HG02943 (cell line): ENCODE measurements around the gene RIPOR1.
"Not testable (repeated sequence)": the region's sequence is repeated elsewhere in the genome, so short reads cannot be mapped to it uniquely, and the experiment has no call there.

Source experiments
- ATAC-seq: cut with Tn5 transposase; IDR thresholded peaks from one replicate; pipeline ENCODE4 v1.9.1; 2021; ENCODE audit warnings: mild to moderate bottlenecking, low read depth, moderate library complexity; ENCODE audit not compliant: unreplicated experiment

RIPOR1 gene, protein sequence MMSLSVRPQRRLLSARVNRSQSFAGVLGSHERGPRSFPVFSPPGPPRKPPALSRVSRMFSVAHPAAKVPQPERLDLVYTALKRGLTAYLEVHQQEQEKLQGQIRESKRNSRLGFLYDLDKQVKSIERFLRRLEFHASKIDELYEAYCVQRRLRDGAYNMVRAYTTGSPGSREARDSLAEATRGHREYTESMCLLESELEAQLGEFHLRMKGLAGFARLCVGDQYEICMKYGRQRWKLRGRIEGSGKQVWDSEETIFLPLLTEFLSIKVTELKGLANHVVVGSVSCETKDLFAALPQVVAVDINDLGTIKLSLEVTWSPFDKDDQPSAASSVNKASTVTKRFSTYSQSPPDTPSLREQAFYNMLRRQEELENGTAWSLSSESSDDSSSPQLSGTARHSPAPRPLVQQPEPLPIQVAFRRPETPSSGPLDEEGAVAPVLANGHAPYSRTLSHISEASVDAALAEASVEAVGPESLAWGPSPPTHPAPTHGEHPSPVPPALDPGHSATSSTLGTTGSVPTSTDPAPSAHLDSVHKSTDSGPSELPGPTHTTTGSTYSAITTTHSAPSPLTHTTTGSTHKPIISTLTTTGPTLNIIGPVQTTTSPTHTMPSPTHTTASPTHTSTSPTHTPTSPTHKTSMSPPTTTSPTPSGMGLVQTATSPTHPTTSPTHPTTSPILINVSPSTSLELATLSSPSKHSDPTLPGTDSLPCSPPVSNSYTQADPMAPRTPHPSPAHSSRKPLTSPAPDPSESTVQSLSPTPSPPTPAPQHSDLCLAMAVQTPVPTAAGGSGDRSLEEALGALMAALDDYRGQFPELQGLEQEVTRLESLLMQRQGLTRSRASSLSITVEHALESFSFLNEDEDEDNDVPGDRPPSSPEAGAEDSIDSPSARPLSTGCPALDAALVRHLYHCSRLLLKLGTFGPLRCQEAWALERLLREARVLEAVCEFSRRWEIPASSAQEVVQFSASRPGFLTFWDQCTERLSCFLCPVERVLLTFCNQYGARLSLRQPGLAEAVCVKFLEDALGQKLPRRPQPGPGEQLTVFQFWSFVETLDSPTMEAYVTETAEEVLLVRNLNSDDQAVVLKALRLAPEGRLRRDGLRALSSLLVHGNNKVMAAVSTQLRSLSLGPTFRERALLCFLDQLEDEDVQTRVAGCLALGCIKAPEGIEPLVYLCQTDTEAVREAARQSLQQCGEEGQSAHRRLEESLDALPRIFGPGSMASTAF

GRCh38 chr16:67528222-67528869 is at the start of gene RIPOR1:
RIPOR1 (plus strand) TSS chr16:67528829; CDS start chr16:67538447, 9,618 bp downstream.
- ATAC-seq: no peak

DNA sequence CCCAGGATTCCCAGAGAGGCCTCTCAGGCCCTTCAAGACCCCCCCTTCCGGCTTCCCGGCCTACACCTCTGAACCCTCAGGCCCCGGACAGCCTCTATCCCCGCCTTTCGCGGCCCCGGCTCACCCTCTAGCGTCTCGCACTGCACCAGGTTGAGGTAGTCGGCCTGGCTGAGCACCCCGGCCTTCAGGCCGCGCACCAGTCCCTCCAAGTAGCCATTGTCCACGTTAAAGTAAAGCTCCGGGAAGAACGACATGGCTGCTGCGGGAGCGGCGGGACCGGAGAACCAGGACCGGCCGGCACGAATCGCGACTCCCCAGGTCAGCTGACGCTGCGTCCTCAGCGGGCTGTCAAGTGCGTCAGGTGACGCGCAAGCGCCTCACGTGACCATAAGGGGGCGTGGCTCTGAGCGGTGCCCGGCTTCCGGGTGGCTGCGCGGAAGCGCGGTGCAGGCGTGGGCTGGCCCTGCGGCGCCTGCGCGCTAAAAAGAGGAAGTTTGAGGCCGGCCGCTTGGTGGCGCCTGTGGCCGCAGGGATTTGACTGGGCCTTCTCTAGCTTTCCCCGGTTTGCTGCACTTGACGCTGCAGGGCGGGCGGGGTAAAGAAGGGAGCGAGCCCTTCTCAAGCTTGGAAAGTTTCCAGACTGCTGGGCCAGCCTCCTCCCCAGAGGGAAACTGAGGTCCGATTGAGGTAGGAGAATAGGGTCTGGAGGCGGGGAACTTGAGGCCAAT is 47.6 kb upstream of the RIPOR1 start, which contains the start of gene ATP6V0D1:
TSS of gene ATP6V0D1 (minus strand) at position 325 of the 728 bp plus-strand sequence. CDS start at position 254, 71 bp downstream.
- peak; percentile 92 for ATAC-seq

DNA sequence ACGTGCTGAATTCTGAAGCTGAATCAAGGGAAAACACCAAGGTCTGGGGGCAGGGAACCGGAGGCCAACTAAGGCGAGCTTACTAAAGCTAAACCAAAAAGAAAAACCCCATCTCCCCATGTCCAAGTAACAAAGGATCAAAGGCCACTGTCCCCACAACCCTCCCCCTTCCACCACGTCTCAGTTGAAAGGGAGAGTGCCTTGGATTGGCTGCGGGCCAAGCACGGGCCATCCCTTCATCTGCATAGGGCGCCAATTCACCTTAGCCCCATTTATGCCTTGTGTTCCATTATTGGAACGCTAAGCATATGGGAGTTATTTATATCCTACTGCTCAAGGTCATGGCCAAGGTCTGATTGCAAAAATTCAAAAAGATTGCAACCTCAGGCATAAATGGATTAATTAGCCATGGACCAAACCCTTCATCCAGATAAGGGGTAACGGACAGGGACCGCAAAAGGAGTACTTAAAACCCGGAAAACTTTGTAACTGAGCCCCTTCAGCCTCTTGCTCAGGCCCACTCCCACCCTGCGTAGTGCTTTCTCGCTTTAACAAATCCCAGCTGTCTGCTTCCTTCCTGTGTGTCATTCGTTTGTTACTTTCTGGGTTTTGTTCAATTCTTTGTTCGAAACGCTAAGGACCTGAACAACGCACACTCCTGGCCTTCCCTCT is 46.9 kb upstream of the RIPOR1 start:
- peak; percentile 14 for ATAC-seq

DNA sequence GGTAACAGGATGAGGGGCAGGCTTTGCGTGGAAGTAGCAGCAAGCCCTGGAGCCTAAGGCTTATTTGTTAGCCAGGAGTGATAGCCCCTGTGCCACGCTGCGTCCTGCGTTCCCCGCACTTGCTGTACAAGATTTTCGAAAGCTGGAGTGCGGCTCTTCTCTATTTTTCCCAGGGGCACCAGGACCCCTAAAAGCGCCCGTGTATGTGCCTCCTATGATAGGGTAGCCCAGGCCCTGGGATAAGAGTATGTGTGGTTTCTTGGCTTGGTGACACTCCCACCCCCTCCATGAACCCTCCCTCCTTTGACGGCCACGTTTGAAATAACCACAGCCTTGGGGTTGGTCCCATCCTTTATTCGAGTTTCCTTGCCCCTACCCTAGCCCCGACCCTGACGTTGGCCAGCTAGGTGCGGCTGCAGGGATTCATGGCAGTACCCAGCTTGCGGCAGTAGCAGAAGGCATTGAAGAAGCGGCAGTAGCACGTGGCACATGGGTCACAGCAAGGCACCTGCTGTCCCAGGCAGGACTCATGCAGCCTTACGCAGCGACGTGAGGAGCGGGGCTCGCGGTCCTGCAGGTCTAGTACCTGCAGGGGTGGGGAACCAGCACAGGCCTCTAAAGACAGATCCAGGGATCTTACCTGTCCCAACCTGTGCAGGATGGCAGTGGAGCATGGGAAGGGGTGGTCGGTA is 46.2 kb upstream of the RIPOR1 start:
- ATAC-seq: no peak

GRCh38 chr16:67483150-67483549 is 45.5 kb upstream of the RIPOR1 start, which contains the start of gene AGRP:
AGRP (minus strand) TSS chr16:67483547; CDS start chr16:67483398, 149 bp downstream.
- ATAC-seq: no peak

- ATAC-seq: no peak
Observed at GRCh38 chr16:67483731-67484525, 44.7 kb upstream of the RIPOR1 start.

DNA sequence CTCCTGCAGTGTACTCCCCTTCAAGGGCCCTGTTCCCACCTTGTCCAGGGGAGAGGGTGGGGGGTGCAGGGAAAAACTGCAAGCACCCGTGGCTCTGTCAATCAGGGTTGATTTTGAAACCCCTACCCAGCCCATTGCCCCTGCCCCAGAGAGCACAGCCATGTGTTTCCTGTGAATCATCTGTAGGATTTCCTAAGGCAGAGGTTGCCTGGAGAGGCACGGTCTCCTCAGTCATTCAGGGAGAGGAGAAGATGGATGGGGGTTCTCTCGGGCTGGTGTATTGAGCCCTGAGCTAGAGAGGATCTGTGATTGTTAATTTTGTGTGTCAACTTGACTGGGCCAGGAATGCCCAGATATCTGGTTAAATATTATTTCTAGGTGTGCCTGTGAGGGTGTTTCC is 41.8 kb upstream of the RIPOR1 start:
- ATAC-seq: no peak

- ATAC-seq: not testable (repeated sequence)
Observed at GRCh38 chr16:67487561-67487960, 41.1 kb upstream of the RIPOR1 start.

- no peak for ATAC-seq
Observed at GRCh38 chr16:67489401-67490083, 39.1 kb upstream of the RIPOR1 start.

DNA sequence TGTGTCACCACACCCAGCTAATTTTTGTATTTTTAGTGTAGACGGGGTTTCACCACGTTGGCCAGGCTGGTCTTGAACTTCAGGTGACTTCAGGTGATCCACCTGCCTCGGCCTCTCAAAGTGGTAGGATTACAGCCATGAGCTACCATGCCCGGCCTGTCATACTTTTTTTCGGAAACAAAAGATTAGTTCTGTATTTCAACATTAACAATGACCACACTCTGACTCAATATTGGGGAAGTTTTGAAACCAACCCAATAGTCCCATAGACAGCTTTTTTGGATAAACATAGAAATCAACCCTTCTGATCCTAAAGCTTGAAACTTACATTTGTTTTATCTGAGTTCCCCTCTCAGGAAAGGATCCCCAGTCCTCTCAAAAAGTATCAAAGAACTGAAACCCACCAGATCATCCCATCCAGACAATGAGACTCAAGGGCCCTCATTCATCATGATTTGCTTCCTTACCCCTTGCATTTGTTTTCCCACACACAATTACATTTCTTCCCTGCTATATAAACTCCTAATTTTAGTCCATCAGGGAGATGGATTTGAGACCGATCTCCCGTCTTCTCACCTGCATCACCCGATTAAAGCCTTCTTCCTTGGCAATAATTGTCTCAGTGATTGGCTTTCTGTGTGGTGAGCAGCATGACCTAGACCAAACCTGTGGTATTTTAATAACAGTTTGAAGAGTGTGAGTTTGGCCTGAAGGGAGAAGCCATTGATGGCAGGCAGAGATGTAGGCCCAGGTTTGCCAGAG is 38.1 kb upstream of the RIPOR1 start:
- ATAC-seq: no peak

DNA sequence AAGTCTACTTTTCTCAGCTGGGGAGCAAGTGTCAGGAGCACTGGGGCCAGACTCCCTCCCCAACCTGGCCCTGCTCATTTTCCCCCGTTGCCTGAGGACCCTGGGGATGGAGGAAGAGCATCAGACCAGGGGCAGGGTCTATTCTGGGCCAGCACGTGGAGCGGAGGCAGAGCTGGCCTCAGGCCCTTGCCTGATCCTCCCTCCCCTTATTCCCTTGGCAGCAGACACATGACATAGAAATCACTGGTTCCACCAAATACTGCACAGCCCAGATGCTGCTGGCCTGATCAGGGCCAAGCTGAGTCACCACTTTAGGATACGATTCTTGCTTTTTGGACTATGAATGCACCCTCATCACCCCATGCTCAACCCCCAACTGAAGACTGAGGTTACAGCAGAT is 29.5 kb upstream of the RIPOR1 start:
- no peak for ATAC-seq

DNA sequence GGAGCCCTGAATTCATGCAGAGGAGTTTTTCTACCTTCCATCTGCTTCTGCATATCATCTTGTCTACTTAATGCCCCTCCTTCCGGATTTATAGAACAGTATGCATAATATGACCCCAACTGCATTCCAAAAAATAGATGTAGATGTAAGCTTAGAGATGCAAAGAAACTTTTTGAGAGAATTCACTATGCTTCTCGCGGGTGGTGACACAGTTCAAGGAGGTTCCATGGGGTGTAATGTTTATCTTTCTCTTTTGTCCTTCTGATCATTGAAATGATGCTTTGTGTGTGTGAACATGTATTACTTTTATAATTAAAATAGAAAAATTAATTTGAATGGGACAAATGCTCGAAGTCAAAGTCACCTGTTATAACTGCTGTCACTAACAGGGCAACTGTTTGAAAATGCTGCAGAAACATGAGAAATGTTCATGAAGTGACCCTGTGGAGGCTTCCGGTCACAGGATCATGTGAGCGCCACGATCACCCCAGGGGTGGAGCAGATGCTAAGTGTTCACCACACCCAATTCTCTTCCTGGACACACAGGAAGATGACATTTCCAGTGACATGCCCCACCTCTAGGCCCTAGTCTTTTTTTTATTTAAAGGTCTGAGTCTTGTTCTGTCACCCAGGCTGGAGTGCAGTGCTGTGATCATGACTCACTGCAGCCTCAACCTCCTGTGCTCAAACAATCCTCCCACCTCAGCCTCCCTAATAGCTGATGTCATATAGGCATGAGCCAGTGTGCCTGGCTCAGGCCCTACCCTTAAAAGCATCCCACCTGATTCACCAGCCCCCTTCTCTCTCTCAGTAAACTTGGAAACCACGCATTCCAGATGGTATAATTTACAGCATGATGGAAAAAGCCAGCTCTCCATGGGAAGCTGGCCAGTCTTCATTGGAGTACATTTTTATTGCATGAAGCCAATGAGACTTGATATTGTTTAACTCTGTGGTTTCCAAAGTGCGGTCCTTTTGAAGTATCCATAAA is 24.3 kb upstream of the RIPOR1 start:
- no peak for ATAC-seq

- ATAC-seq: no peak
Observed at GRCh38 chr16:67506468-67506867, 22.2 kb upstream of the RIPOR1 start.

- no peak for ATAC-seq
Observed at GRCh38 chr16:67509016-67509415, 19.6 kb upstream of the RIPOR1 start.

DNA sequence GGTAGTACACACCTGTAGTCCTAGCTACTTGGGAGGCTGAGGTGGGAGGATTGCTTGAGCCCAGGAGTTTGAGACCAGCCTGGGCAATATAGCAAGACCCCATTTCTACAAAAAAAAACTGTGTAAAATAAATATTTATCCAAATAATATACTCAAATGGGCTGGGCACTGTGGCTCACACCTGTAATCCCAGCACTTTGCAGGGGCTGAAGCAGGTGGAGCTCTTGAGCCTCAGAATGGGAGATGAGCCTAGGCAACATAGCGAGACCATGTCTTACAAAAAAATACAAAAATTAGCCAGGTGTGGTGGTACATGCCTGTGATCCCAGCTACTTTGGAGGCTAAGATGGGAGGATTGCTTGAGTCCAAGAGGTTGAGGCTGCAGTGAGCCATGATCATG is 14.7 kb upstream of the RIPOR1 start:
- not testable (repeated sequence) for ATAC-seq
